ENCODE data around the gene TUFM. TPM values are rescaled to one million over a fixed set of nuclear protein-coding genes. Genes with fewer than 3 reads are reported as not detected.
A peak's percentile ranks its signal among the peaks of the same experiment; 100 is the strongest.

Gene TUFM
- total RNA-seq, 1 experiment from 2014 or later, result 207 TPM

GRCh38 chr16:28822520-28823290 lies 23.4 kb downstream of the TUFM start, which contains the start of gene ATXN2L:
Gene ATXN2L (plus strand): TSS chr16:28822999. CDS start chr16:28823260, 261 bp downstream.
- peak within 1 kb of the TSS; percentile 87 for H3K18ac ChIP-seq (ENCODE audit: insufficient read length, low read depth, low read length)
- no peak within 1 kb of the TSS for H2AFZ ChIP-seq (ENCODE audit: low read length)
- DNase-seq, result peak; percentile 86
- no peak within 1 kb of the TSS for H2BK20ac ChIP-seq (ENCODE audit: low read depth, low read length, poor library complexity, severe bottlenecking)
- no CpG with 5 or more reads among the region's 91 CpGs for WGBS (ENCODE audit: extremely low coverage, insufficient read length, low lambda C conversion rate)
- no peaks in the 10 kb centered on the region for H4K20me1 ChIP-seq (ENCODE audit: control insufficient read depth, insufficient read depth, insufficient read length)
- H4K5ac ChIP-seq (ENCODE audit: insufficient read length, low read depth, low read length), result no peak within 1 kb of the TSS
- H3K79me2 ChIP-seq (ENCODE audit: insufficient read depth, low read length), result peaks cover 19% of the 10 kb centered on the region; the same call in 1 of the 2 replicates
- peak within 1 kb of the TSS; percentile 81 for H3K9ac ChIP-seq (ENCODE audit: extremely low read depth, insufficient read length, low read length)
- no peak within 1 kb of the TSS for H3K56ac ChIP-seq (ENCODE audit: insufficient read length, low read depth, low read length)
- H3K23me2 ChIP-seq (ENCODE audit: insufficient read length, low read depth, low read length, poor library complexity, severe bottlenecking), result peaks cover 6% of the 10 kb centered on the region
- H3K9me3 ChIP-seq (ENCODE audit: control insufficient read depth, low read depth, low read length), result no peaks in the 10 kb centered on the region
- no peaks in the 10 kb centered on the region for H3K79me1 ChIP-seq (ENCODE audit: insufficient read depth, low read depth, low read length, poor library complexity, severe bottlenecking)
- H3K4me1 Mint-ChIP-seq, result peaks cover 29 to 34% of the 10 kb centered on the region in 2 experiments
- H3K27ac ChIP-seq (ENCODE audit: insufficient read length, low read depth, low read length), result peak within 1 kb of the TSS; percentile 67
- no peak within 1 kb of the TSS; the same call in 1 of the 2 replicates for H3K4ac ChIP-seq (ENCODE audit: low read depth, low read length)
- H2BK120ac ChIP-seq (ENCODE audit: low read depth, low read length, poor library complexity, severe bottlenecking), result peak within 1 kb of the TSS; percentile 65
- H3K27ac Mint-ChIP-seq, result peak within 1 kb of the TSS; percentile 69 to 93 (median 91)
- H2AK5ac ChIP-seq (ENCODE audit: insufficient read length, low read length), result no peak within 1 kb of the TSS
- no peak within 1 kb of the TSS for H3T11ph ChIP-seq (ENCODE audit: low read length)
- peak within 1 kb of the TSS; percentile 94 for H3K4me2 ChIP-seq (ENCODE audit: insufficient read depth, insufficient read length, low read length)
- H3K27me3 Mint-ChIP-seq (ENCODE audit: low read depth), result no peaks in the 10 kb centered on the region
- H2BK12ac ChIP-seq (ENCODE audit: insufficient read length, low read depth, low read length), result no peak within 1 kb of the TSS
- H3K4me1 ChIP-seq (ENCODE audit: insufficient read depth, low read length), result no peaks in the 10 kb centered on the region
- peak within 1 kb of the TSS; percentile 98 for H3K4me3 Mint-ChIP-seq
- peak within 1 kb of the TSS; percentile 92 for H3K14ac ChIP-seq (ENCODE audit: insufficient read depth, low read length)
- no peak within 1 kb of the TSS for H4K91ac ChIP-seq (ENCODE audit: insufficient read length, low read depth, low read length)
- peaks cover 30 to 47% (median 42%) of the 10 kb centered on the region in 3 experiments; a peak in 6 of 7 replicates for H3K36me3 Mint-ChIP-seq (ENCODE audit: insufficient read depth in 1 of 3, low read depth in 3 of 3)
- no peak for TF ChIP-seq CTCF (conservative IDR thresholded peaks at IDR 0.05)
- no peak within 1 kb of the TSS for H3K23ac ChIP-seq (ENCODE audit: insufficient read length, low read depth, low read length)
- no peak within 1 kb of the TSS for H4K8ac ChIP-seq (replicated peaks; ENCODE audit: insufficient read length, low read depth, low read length)
- no peak within 1 kb of the TSS for H2BK5ac ChIP-seq (ENCODE audit: insufficient read length, low read length)
- H2BK15ac ChIP-seq (ENCODE audit: low read depth, low read length), result no peak within 1 kb of the TSS
- H3K9me3 Mint-ChIP-seq, result no peaks in the 10 kb centered on the region; a peak in 1 of 5 replicates
- no peaks in the 10 kb centered on the region for H3K27me3 ChIP-seq (ENCODE audit: insufficient read depth, low read length)
